GM12872 (cell line): ENCODE measurements around the gene GRIK2.

ENCODE experiments used
- TF ChIP-seq, protein P1 (sequence below): IDR thresholded peaks from 3 replicates; pipeline ENCODE4 v1.5.1; 2011; ENCODE audit warnings: low read depth, mild to moderate bottlenecking, low read length, moderate library complexity; ENCODE audit not compliant: insufficient read depth

Gene GRIK2

DNA sequence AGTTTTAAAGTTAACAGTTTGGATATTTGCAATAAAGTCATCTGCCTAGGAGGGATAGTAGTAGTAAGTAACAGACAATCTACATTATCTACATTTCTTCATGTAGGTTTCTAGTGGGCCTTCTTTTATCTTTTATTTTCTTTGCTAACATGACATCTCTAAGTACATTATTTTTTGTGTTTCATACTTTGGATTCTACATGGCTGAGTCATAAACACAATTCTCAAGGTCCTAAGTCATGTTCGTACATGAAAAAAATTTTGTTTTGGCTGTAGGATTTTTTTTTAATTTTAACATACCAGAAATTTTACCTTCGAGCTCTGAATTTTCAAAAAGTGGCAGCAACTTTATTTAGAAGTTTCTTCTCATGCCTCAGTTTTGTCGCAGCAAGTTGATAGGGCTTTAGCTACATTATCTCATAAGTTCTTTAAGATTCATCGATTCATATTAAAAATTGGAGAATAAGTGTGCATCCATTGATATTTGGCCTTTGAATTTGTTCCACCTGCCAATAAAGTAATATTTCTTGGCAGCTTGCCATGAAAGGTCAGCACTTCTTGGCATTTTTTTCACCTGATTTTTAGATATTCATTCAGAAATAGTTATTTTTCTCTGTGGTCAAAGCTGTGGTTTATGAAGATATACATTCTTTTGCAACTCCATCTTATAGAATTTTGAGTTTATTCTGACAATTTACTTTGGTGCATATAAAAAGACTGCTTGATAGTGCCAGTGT lies 146.2 kb downstream of the GRIK2 start:
- TF ChIP-seq, protein P1, sequence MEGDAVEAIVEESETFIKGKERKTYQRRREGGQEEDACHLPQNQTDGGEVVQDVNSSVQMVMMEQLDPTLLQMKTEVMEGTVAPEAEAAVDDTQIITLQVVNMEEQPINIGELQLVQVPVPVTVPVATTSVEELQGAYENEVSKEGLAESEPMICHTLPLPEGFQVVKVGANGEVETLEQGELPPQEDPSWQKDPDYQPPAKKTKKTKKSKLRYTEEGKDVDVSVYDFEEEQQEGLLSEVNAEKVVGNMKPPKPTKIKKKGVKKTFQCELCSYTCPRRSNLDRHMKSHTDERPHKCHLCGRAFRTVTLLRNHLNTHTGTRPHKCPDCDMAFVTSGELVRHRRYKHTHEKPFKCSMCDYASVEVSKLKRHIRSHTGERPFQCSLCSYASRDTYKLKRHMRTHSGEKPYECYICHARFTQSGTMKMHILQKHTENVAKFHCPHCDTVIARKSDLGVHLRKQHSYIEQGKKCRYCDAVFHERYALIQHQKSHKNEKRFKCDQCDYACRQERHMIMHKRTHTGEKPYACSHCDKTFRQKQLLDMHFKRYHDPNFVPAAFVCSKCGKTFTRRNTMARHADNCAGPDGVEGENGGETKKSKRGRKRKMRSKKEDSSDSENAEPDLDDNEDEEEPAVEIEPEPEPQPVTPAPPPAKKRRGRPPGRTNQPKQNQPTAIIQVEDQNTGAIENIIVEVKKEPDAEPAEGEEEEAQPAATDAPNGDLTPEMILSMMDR: no peak

- TF ChIP-seq, protein P1: no peak
Measured at GRCh38 chr6:101541894-101542293, 148.4 kb downstream of the GRIK2 start.

DNA sequence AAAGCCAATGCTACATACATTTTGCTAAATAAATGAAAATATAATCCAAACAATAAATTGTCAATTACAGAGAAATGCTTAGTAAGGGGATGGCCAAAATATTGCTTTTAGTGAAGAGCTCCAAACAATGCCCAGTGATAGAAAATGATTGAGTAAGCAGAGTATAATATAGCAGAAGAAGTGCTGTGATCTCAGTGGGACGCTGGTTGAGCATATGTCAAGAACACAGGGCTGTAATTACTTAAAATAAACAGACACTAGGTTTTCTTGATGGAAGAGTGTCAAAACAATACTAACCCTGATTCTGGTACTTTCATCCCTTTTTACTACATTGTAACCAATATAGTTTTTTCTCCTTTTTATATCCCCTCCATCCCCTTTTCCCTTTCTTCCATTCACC lies 150.3 kb downstream of the GRIK2 start:
- TF ChIP-seq, protein P1: no peak

GRCh38 chr6:101544286-101544685 lies 150.8 kb downstream of the GRIK2 start:
- TF ChIP-seq, protein P1: no peak

DNA sequence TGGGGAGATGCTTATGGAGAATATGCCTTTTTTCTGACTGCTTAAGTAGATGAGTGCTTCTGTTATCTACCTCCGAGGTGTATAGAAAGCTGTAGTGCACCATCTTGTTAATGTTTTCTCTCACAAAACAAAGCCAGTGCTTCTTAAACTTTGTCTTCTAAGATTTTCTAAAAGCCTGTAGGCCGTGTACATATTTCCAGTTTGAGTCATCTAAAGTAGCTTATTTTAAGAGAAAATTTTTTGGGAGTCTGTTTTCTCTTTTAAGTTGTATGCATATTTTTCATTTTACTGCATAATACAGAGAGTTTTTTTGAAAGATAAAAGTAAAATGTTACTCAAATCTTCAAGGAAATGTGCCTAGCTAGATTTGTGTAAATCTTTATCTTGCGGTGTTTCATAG lies 151.7 kb downstream of the GRIK2 start:
- TF ChIP-seq, protein P1: no peak

GRCh38 chr6:101550451-101550850 lies 156.9 kb downstream of the GRIK2 start:
- TF ChIP-seq, protein P1: no peak

DNA sequence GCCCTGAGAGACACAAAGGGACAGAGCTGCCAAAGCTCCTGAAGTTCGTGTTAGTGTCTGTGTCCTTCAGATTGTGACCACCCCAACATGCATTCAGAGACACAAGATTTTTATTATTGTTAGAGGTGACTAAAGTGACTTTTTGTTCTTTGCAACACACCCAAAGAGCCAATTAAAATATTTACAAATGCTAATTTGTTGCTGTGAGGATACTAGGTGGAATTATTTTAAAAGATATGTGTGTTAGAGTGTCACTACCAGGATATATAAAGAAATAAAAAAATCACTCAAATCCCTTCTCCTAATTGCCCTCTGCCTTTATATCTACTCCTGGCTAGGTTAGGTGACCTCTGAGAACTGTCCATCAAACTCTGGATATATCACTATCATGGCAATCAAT lies 160.7 kb downstream of the GRIK2 start:
- TF ChIP-seq, protein P1: no peak

GRCh38 chr6:101558712-101559111 lies 165.2 kb downstream of the GRIK2 start:
- TF ChIP-seq, protein P1: no peak
